ENCODE measurements around the gene GFI1. TPM values are rescaled to one million over a fixed set of nuclear protein-coding genes. Genes with fewer than 3 reads are reported as not detected.

GFI1 gene
- total RNA-seq, 1 experiment from 2014 or later, result 0.52 TPM

DNA sequence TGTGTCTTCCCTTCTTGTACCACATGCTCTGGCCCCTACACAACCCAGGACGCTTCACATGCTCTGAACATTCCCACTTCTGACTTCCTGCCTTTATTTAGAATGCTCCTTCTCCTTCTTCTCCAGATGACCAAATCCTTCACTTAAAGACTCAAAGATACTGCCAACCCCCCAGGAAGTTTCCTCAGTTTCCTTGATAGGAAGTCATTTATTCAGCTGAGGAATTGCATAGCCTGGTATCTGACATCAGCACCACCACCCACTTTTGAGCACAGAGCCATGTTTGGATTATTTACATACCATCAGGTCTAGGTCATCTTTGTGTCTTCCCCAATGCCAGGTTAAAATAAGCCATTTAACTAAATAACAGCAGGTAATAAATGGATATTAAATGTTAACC, 42.4 kb downstream of the GFI1 start:
- no peaks in the 10 kb centered on the region for H3K36me3 ChIP-seq (ENCODE audit: insufficient read depth, low read length, poor library complexity, severe bottlenecking)
- TF ChIP-seq EZH2 (IDR thresholded peaks at IDR 0.05; ENCODE audit: borderline replicate concordance, low read depth, low read length, poor library complexity, severe bottlenecking), result no peak
- TF ChIP-seq, protein P1, sequence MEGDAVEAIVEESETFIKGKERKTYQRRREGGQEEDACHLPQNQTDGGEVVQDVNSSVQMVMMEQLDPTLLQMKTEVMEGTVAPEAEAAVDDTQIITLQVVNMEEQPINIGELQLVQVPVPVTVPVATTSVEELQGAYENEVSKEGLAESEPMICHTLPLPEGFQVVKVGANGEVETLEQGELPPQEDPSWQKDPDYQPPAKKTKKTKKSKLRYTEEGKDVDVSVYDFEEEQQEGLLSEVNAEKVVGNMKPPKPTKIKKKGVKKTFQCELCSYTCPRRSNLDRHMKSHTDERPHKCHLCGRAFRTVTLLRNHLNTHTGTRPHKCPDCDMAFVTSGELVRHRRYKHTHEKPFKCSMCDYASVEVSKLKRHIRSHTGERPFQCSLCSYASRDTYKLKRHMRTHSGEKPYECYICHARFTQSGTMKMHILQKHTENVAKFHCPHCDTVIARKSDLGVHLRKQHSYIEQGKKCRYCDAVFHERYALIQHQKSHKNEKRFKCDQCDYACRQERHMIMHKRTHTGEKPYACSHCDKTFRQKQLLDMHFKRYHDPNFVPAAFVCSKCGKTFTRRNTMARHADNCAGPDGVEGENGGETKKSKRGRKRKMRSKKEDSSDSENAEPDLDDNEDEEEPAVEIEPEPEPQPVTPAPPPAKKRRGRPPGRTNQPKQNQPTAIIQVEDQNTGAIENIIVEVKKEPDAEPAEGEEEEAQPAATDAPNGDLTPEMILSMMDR (conservative IDR thresholded peaks at IDR 0.05; ENCODE audit: low read depth, low read length), result no peak
- no peak overlapping the region for H3K4me3 ChIP-seq (ENCODE audit: low read depth, low read length, poor library complexity, severe bottlenecking)
- BruUV-seq (replicated peaks), result no TSS peak
- no peaks in the 10 kb centered on the region for H3K4me1 ChIP-seq (ENCODE audit: insufficient read depth, low read length, poor library complexity, severe bottlenecking)
- no peaks in the 10 kb centered on the region for H3K9me3 ChIP-seq (ENCODE audit: low read depth, low read length, poor library complexity, severe bottlenecking)
- intact Hi-C loops (cut with micrococcal nuclease; ENCODE audit: unreplicated experiment), result no loop called here
- no peak overlapping the region for H3K27ac ChIP-seq (ENCODE audit: low read depth, low read length, poor library complexity, severe bottlenecking)
- POLR2A ChIA-PET (ENCODE audit: low non-redundant PET), result no interaction called here
- CTCF ChIA-PET, result no interaction called here
- no peaks in the 10 kb centered on the region for H3K27me3 ChIP-seq (replicated peaks; ENCODE audit: insufficient read depth, low read depth, low read length, poor library complexity)
- no peak for DNase-seq (ENCODE audit: low spot score)

DNA sequence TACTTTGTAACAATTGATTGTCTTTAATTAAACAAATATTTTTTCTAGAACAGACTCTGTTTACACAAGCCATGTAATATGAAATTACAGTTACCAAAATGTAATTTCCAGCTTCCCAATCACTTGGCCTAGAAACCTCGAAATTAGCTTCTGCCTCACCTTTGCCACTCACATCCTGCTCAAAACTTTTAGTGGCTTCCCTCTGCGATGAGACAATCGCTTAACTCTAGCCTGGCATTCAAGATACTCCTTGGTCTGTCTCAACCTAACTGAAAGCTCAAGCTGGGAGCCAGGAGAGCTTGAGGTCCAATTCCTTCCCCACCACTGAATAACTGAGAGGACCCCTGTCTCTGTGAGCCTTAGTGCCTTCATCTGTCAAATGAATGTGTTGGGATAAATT, 42.8 kb downstream of the GFI1 start:
- Histone ChIP-seq H3K36me3 (ENCODE audit: insufficient read depth, low read length, poor library complexity, severe bottlenecking) (no peaks in the 10 kb centered on the region), H3K4me1 (ENCODE audit: insufficient read depth, low read length, poor library complexity, severe bottlenecking) (no peaks in the 10 kb centered on the region), H3K27me3 (replicated peaks; ENCODE audit: insufficient read depth, low read depth, low read length, poor library complexity) (no peaks in the 10 kb centered on the region), H3K9me3 (ENCODE audit: low read depth, low read length, poor library complexity, severe bottlenecking) (no peaks in the 10 kb centered on the region), H3K4me3 (ENCODE audit: low read depth, low read length, poor library complexity, severe bottlenecking) (no peak overlapping the region), H3K27ac (ENCODE audit: low read depth, low read length, poor library complexity, severe bottlenecking) (no peak overlapping the region)
- TF ChIP-seq, protein P1 (conservative IDR thresholded peaks at IDR 0.05; ENCODE audit: low read depth, low read length), result no peak
- no peak for TF ChIP-seq EZH2 (IDR thresholded peaks at IDR 0.05; ENCODE audit: borderline replicate concordance, low read depth, low read length, poor library complexity, severe bottlenecking)
- no peak for DNase-seq (ENCODE audit: low spot score)
- CTCF ChIA-PET, result no interaction called here
- POLR2A ChIA-PET (ENCODE audit: low non-redundant PET), result no interaction called here
- intact Hi-C loops (cut with micrococcal nuclease; ENCODE audit: unreplicated experiment), result no loop called here
- no TSS peak for BruUV-seq (replicated peaks)

DNA sequence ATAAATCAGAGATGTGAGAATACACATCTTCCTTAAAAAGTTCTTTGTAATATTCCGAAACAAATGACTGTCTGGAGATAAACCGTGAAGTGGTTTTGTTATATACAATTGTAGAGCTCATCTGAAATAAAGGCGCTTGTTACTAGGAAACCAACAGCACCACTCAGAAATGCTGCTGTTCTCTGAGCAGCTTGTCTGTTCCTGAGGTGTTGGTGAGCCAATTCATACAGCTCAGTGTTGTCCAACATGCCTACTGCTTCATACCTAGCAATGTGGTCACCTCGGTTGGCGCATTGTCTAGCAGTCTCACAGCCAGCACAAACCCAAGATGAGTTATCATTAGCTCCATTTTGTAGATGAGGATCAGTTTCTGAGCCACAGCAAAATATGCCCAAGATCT, 44.4 kb downstream of the GFI1 start:
- POLR2A ChIA-PET (ENCODE audit: low non-redundant PET), result no interaction called here
- CTCF ChIA-PET, result no interaction called here
- DNase-seq (ENCODE audit: low spot score), result no peak
- no peak for TF ChIP-seq EZH2 (IDR thresholded peaks at IDR 0.05; ENCODE audit: borderline replicate concordance, low read depth, low read length, poor library complexity, severe bottlenecking)
- TF ChIP-seq, protein P1 (conservative IDR thresholded peaks at IDR 0.05; ENCODE audit: low read depth, low read length), result no peak
- Histone ChIP-seq H3K4me3 (ENCODE audit: low read depth, low read length, poor library complexity, severe bottlenecking) (no peak overlapping the region), H3K27ac (ENCODE audit: low read depth, low read length, poor library complexity, severe bottlenecking) (no peak overlapping the region), H3K4me1 (ENCODE audit: insufficient read depth, low read length, poor library complexity, severe bottlenecking) (no peaks in the 10 kb centered on the region), H3K27me3 (replicated peaks; ENCODE audit: insufficient read depth, low read depth, low read length, poor library complexity) (no peaks in the 10 kb centered on the region), H3K9me3 (ENCODE audit: low read depth, low read length, poor library complexity, severe bottlenecking) (no peaks in the 10 kb centered on the region), H3K36me3 (ENCODE audit: insufficient read depth, low read length, poor library complexity, severe bottlenecking) (no peaks in the 10 kb centered on the region)
- intact Hi-C loops (cut with micrococcal nuclease; ENCODE audit: unreplicated experiment), result no loop called here
- BruUV-seq (replicated peaks), result no TSS peak
